HG03280 (cell line): ENCODE data around the gene SLC1A4.
"Not testable (repeated sequence)": the region's sequence is repeated elsewhere in the genome, so short reads cannot be mapped to it uniquely, and the experiment has no call there.

Source experiments
- ATAC-seq: cut with Tn5 transposase; IDR thresholded peaks from one replicate; pipeline ENCODE4 v1.9.1; 2021; ENCODE audit warnings: mild to moderate bottlenecking, moderate library complexity; ENCODE audit not compliant: unreplicated experiment

The SLC1A4 gene

DNA sequence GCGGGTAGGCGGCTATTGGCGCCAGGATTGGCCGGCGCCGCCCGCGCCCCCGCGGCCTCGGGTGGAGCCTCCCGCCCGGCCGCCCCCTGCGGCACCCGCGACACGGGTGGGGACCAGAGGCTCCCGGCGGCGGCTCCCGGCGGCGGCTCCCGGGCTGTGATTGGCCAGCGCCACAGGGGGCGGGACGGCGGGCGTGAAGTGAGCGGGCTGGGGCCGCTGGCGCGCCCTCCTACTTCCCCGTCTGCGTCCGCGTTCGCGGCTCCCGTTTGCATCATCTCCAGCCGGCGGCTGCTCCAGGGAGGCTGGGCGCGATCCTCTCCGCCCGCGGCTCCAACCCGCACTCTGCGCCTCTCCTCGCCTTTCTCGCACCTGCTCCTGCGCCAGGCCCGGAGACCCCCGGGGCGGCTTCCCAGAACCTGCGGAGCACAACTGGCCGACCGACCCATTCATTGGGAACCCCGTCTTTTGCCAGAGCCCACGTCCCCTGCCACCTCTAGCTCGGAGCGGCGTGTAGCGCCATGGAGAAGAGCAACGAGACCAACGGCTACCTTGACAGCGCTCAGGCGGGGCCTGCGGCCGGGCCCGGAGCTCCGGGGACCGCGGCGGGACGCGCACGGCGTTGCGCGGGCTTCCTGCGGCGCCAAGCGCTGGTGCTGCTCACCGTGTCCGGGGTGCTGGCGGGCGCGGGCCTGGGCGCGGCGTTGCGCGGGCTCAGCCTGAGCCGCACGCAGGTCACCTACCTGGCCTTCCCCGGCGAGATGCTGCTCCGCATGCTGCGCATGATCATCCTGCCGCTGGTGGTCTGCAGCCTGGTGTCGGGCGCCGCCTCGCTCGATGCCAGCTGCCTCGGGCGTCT lies at the start of gene SLC1A4:
Gene SLC1A4, plus strand, starts transcription at position 274 of the 856 bp plus-strand sequence. Its CDS starts 245 bp downstream, at position 519.
- ATAC-seq: peak; percentile 74

DNA sequence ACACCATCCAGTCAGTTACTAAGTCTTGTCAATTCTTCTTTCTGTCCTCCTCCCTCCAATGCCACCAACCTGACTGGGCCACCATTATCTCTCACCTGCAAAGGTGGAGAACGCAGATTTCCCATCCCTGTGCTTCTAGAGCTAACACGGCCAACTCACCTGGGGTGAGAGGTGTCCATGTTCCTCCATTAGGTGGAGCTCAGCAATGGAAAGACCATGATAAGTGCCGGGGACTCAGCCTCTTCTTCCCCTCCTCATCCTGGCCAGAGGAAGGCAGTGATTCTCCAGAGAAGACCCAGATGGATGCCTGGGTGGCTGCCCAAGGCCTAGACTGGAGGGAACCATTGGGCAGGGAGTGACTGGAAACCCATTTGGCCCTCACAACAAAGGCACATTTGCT lies 48.1 kb upstream of the SLC1A4 start:
- no peak for ATAC-seq

DNA sequence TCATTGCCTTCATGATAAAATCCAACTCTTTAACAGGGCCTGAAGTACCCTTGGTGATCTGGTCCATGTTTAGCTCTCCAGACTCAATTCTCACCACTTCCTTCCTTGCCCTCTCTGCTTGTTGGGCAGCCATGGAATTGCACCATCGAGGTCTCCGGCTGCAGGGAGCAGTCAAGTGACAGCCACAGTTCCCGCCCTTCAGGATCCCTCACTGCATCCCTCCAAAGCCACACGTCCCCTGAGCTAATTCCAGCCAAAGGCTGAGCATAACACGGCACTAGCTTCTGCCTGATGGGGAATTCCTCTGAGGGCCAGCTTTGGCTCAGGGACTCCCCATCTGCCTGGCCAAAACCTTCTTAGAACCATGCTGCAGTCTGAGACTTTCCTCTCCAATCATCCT lies 47.4 kb upstream of the SLC1A4 start:
- no peak for ATAC-seq

DNA sequence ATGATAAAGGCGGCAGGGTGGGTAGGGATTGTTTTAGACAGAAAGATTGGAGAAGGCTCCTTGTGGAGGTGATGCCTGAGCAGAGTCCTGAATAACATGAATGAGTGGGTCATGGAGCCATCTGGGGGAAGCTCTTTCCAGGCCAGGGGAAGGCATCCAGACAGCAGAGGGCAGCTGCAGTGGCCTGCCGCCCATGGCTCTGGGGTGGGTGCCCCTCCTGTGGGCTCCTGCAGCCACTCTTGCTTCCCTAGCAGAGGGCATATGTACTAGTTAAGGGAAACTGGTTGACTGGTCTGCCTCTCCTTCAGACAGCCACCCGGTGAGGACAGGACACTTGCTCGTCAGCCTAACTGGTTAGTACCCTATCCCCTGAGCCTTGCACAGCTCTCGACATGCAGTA lies 46.5 kb upstream of the SLC1A4 start:
- no peak for ATAC-seq

DNA sequence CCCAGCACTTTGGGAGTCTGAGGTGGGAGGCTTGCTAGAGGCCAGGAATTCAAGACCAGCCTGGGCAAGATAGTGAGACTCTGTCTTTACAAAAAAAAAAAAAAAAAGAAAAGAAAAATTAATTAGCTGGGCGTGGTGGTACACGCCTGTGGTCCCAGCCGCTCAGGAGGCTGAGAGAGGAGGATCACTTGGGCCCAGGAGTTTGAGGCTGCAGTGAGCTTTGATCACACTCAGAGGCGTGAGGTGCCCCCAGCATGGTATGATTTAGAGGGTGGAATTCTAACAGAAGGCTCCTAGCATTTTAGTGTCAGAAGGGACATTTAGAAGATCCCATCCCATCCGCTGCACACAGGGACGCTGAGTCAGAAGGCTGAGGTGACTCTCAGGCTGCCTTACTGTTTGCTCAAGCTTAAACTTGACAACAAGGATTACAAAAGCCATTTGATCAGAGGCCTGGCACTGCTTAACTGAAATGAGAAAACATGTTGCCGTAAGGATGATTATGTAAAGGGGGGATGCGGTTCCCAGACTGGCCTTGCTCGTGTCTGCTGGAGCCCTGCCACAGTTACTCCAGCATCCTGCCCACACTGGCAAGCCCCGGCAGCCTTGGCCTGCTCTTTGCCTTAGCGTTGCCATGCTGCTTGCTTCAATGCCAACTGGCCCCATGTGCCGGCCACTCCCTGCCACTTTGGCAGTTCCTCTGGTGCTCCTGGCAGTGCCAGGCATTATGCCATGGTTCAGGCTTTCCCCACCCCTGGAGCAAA lies 45.6 kb upstream of the SLC1A4 start:
- no peak for ATAC-seq

DNA sequence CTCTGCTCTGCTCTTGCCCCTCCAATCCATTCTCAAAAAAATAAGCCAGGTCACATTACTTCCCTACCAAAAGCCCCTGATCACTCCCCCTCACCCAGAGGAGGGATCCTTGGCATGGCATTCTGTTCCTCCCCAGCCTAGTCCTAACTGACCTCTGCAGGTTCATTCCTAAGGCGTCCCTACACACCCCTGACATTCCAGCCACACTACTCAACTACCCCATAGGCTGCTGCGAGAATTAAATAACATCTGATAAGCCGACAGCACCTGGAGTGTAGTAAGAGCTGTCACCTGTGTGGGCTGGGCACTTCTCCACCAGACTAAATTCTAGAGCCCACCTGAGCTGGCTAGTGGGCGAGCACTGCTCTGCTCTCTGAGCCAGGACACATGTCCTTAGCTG lies 44.7 kb upstream of the SLC1A4 start:
- ATAC-seq: no peak

DNA sequence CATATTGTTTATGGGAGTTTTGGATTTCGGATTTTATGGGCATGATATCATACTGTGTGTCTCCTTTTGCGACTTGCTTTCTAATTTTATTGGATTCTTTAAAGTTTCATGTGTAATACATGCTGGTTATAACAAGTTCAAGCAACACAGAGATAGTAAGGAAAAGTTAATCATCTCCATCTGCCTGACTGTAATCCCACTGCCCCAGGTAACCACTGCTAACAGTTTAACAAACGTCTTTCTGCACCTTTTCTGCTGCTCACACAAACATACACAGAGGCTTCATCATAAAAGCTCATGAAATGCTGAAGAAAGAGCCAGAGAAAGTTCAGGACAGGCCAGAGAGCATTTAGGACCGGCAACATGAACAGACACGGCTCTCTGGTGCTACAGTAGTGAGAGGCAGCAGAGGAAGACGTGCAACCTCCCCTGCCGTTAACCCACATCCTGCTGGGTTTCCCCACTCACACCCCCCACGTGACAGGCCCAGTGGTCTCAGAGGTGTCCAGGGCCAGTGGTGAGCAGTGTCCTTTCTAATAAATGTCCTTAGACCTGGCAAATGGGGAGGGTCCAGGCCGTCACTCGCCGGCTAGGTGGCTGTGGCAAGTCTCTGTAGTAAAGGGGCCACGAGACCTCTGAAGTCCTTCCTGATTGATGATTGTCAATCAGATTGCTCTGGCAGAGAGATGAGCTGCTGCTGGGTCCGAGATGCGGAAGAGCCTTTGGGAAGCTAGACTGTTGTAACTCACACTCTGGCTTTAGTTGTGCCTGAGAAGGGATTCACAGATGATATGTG lies 43.0 kb upstream of the SLC1A4 start:
- ATAC-seq: peak; percentile 93

DNA sequence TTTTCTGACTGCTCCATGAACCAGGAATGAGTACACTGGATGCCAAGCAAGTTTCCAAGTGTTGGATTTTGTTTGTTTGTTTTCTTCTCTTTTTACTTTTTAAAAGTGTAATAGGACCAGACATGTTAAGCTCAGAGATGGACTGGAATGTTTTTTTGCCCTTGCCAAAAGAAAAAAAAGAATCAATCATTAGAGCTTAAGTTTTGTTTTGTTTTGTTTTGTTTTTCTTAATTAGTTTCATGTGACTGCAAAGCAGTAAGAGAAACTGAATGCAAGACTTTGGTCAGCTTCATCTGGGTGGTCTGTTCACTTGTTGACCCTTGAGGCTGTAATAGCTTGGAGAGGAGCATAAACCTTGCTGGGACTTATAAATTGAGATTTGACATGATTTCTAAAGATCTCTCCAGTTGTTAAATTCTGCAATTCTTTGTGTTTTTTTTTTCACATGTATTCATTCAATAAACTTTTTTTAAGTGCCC lies 42.4 kb upstream of the SLC1A4 start:
- ATAC-seq: no peak

DNA sequence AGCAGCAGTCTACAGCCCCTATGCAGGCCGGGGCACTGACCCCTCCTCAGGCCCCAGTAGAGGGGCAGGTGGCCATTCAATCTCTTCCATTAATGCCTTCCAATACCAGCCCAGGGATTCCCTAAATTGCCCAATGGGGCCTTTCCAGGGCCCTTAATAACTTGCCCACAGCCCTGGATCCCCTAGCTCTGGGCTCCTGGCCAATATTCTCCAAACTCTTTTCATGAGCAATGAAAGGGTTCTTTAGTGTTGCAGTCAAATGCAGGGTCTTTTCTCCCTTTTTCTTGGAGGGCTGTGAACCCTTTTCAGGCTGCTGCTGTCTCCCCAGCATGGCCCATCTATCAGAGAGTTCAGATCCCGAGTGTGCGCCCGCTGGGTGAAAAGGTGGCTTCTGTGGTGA lies 41.3 kb upstream of the SLC1A4 start:
- ATAC-seq: no peak

DNA sequence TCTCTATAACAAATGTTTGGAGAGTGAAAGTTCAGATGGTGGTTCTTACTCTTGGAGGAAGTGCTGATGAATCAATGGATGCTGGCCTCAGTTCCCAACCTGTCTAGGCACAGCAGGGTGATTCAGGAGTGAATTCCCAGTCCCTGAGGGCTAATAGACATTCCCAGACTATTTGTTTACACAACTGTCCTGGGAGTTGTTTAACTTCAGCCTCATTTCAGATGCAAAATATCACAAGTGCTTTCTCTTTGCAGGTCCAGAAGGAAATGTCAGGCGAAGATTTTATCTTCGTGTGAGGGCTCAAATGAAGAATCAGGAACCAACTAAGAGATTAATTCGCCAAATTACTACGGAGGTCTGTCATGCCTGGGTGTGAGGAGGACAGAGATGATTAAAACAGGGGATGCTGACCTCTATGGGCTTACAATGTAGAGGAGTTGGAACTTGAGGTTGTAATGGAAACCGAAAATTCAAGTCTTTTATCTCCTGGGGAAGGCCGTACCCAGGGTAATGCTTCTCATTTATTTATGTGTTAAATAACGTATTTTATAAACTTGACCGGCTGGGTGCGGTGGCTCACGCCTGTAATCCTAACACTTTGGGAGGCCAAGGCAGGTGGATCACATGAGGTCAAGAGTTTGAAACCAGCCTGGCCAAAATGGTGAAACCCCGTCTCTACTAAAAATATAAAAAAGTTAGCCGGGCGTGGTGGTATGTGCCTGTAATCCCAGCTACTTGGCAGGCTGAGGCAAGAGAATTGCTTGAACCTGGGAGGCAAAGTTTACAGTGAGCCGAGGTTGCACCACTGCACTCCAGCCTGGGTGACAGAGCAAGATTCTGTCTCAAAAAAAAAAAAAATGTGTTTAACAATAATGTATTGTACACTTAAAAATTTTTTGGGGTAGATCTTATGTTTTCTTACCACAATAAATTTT lies 38.7 kb upstream of the SLC1A4 start:
- ATAC-seq: no peak

DNA sequence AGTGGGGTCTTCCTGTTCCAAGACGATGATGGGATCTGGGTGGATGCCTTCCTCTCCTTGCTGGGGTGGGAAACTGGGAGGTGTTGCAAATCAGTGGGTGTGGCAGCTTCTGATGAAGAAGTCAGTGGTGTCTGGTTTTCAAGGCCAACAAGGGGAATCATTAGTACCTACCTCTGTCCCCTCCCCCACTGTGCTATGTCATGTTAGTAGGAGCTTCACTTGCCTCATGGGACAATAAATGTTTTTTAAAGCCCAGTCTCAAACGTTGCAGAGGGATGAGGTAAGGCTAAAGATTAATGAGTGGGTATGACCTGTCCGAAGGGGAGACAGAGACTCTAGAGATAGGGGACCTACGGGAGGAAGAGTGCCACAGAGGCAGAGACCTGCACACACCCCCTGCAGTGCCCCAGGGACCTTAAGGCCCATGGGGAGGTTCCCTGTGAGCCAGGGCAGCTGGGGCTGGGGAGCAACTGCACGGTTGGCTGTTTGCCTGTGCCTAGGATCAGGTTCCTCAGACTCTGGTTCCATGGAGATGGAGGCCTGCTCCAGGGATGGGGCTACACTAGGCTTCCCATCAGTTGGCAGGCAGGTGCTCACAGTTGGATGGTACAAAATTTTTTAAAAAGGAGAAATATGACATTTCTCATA lies 37.8 kb upstream of the SLC1A4 start:
- ATAC-seq: no peak

DNA sequence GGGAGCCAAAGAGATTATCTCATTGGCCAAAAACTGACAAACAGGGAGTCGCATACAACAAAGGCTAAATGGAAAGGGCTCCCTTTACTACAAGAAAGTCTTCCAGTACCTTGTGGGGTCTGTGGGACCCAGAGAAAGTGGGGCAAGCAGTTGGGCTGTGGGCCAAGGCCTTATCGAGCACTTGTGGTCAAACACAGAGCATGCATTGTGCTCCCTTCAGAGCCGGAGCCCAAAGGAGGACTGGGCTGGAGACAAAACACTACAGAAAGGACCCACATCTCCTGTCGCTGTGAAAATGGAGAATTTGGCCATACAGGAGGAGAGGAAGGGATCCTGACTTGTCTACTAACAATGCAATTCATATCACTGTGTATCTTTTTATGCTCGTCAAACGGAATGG lies 37.1 kb upstream of the SLC1A4 start:
- ATAC-seq: no peak

DNA sequence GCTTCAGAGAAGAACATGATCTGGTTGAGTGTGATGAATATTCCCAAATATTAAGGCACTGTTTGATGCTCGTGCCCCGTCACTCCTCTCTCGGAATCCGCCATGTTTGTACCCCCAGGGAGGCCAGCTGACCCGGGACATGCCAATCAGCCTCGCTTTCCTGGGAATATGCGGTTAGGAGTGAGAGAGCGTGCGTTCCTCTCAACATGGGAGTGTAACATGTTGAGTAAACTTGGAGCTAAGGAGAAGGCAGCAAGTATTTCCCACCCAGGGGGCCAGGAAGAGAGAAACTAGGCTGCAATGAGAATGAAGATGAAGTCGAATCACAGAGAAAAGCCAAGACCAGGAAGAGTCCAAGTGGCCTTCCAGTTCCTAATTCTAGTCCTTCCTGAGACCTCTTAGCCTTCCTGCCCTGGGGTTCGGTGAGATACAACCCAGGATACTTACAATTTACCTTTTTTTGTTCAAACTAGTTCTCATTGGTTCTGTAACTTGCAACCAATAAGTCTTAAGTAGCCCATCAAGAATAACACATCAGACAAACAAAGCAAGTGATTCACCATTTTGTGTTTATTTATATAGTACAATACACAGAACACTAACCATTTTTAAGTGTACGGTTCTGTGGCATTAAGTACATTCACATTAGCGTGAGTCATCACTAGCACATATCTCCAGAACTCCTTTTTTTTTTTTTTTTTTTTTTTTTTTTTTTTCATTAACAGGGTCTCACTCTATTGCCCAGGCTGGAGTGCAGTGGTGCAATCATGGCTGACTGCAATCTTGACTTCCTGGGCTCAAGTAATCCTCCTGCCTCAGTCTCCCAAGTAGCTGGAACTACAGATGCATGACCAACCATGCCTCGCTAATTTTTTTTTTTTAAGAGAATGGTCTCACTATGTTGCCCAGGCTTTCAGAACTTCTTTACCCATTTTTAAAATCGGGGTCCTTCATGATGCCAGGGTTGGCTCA lies 36.4 kb upstream of the SLC1A4 start:
- no peak for ATAC-seq

DNA sequence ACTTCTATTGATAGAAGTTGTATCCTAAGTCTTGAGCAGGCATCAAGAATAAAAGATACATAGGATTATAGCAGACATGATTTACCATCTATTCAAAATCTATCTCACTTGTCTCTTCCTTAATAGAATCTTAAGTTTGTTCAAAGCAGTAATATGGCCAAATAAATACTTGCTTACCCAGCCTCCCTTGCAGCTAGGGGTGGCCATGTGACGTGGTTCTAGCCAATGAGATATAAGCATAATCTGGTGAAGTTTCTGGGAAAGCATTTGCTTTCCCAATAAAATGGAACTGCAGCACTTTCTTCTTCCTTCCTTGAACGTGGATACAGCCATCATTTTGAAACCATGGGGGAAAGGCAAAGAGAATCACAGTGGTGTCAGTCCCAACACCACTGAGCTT lies 33.7 kb upstream of the SLC1A4 start:
- ATAC-seq: no peak

DNA sequence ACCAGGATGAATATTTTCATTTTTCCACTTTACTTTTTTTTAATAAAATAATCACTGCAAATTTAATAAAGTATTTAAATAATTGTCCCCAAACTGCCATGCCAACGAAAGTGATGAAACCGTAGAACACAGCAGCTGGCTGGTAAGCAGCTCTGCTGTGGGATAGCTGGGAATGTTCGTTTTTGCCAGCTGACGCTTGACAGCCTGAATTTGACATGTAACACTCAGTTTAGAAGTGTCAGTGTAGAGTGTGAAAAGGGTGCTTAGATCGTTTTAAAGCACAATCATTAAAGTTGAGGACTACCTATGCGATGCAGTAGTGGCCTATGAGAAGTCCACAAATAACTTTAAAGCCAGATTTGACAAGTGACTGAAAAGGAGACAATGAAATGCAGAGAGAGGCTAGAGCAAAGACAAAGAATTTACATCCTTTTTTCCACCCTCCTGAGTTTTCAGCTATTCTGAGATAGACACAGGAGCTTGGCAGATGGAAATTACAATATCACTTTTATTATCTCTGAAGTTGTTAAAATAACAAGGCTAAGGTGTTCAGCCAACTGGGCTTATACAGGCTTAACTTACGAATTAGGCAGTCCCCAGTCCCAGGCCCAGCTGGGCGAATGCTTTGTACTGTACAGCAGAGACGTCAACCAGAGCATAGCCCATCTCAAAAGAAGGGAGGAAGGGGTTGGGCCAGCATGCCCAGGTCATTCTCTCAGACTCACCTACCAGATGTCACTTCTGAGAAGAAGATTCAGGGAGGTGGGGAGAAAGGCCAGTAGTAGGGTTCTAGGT lies 31.9 kb upstream of the SLC1A4 start:
- no peak for ATAC-seq

DNA sequence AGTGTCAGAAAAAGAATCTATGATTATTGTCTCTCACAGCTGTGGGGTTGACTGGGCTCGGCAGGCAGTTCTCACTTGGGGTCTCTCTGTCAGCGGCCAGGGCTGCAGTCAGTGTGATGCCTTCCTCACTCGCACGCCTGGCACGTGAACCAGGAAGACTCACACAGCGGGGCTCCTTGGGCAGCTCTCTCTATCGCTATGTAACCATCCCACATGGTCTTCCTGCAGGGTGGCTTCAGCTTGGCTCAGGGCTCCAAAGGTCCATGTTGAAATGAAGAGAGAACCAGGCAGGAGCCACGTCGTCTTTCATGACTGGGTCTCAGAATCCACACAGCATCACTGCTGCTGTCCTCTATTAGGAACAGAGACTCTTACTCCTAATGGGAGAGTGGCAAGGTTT lies 30.6 kb upstream of the SLC1A4 start:
- no peak for ATAC-seq

DNA sequence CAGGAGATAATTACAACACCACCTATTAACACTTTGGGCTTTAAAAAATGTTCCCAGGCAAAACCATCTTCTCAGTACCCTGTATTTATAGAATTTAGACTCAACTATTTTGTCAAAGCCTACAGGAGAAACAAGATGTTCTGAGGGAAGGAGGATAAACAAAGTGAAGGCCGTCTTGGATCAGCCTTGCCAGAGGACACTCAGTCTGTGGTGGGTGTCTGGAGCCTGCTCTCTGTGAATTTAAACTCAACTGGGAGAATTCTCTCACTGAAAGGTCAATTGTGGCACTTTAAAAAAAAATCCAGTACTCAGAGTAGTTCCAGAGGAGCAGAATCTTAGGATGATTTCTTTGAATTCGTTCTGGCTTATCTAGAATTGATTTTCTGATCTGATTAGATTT lies 28.4 kb upstream of the SLC1A4 start:
- ATAC-seq: no peak

DNA sequence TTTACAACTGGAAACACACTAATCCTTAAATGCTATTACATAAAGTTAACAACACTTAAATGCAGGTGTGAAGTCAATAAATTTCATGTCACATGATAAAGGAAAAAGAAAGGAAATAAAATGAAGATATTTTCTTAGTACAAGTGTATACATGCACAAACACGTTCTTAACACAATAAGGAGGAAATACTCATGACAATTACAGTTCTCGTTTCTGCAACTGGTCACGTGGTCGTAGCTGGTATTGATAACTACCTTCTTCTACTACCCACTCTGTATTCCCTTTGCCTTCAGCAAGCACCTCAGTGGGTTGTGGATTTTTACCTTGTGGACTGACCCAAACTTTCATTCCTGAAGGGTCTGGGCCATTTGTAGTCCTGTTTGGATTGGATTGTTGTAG lies 26.1 kb upstream of the SLC1A4 start:
- ATAC-seq: not testable (repeated sequence)
